ENCODE measurements around the gene OR4S1.
"Not testable (repeated sequence)": the region's sequence is repeated elsewhere in the genome, so short reads cannot be mapped to it uniquely, and the experiment has no call there.

OR4S1 gene

GRCh38 chr11:48305923-48306322 lies at the start of gene OR4S1:
OR4S1 (plus strand) TSS chr11:48306223; CDS start chr11:48306223, 0 bp downstream.
- no peak for DNase-seq

- no peak for DNase-seq
Observed at GRCh38 chr11:48261600-48261999, 44.4 kb upstream of the OR4S1 start.

GRCh38 chr11:48263423-48263911 lies 42.6 kb upstream of the OR4S1 start, which contains the start of gene OR4X1:
OR4X1 (plus strand) TSS chr11:48263861; CDS start chr11:48263861, 0 bp downstream.
- no peak for DNase-seq

- no peak for DNase-seq
Observed at GRCh38 chr11:48270621-48271020, 35.4 kb upstream of the OR4S1 start.

- no peak for DNase-seq
Observed at GRCh38 chr11:48272606-48273005, 33.4 kb upstream of the OR4S1 start.

GRCh38 chr11:48307760-48308386 lies 1.9 kb downstream of the OR4S1 start:
- no peak for DNase-seq

GRCh38 chr11:48313590-48313989 lies 7.6 kb downstream of the OR4S1 start:
- not testable (repeated sequence) for DNase-seq

GRCh38 chr11:48319813-48320212 lies 13.8 kb downstream of the OR4S1 start:
- not testable (repeated sequence) for DNase-seq

GRCh38 chr11:48324620-48325019 lies 18.6 kb downstream of the OR4S1 start, which contains the start of gene OR4C3:
OR4C3 (plus strand) TSS chr11:48324920; CDS start chr11:48325022, 102 bp downstream.
- DNase-seq = not testable (repeated sequence)

- no peak for DNase-seq
Observed at GRCh38 chr11:48341466-48341865, 35.4 kb downstream of the OR4S1 start.

GRCh38 chr11:48342505-48342904 lies 36.5 kb downstream of the OR4S1 start:
- not testable (repeated sequence) for DNase-seq

- not testable (repeated sequence) for DNase-seq
Observed at GRCh38 chr11:48346286-48346685, 40.3 kb downstream of the OR4S1 start.

- no peak for DNase-seq
Observed at GRCh38 chr11:48354013-48354412, 48.0 kb downstream of the OR4S1 start.

GRCh38 chr11:48354677-48355076 lies 48.7 kb downstream of the OR4S1 start:
- no peak for DNase-seq
